B cell (primary cell): Measurements from ENCODE around the gene WFDC2. TPM values are rescaled to one million over a fixed set of nuclear protein-coding genes. Genes with fewer than 3 reads are reported as not detected.

ENCODE experiments used
- ATAC-seq: fragments of 200-7000 bp; cut with Tn5 transposase; one replicate; pipeline ENCODE4 v1.10.0; 2021; ENCODE audit warnings: low read depth, mild to moderate bottlenecking, moderate number of reproducible peaks, moderate library complexity
- CTCF ChIA-PET: fragments of 350-600 bp; sonication (Branson Sonifier 250); formaldehyde crosslinking; loops from one replicate; lab custom pipeline; 2021; ENCODE audit warnings: antibody characterized with exemption, inconsistent platforms; lab: Charles Lee
- POLR2A ChIA-PET: fragments of 350-600 bp; sonication (Branson Sonifier 250); formaldehyde crosslinking; loops from one replicate; lab custom pipeline; 2021; ENCODE audit warnings: antibody characterized with exemption; lab: Charles Lee
- DNase-seq: peaks from one replicate; pipeline ENCODE4 v3.0.0; 2013
- H2AFZ ChIP-seq: 2 replicates; pipeline ENCODE4 v1.6.1; 2012; ENCODE audit warnings: mild to moderate bottlenecking, low read depth, low read length; ENCODE audit not compliant: insufficient read depth, poor library complexity, severe bottlenecking
- H3K27ac ChIP-seq, 2 donors: 1 replicate in 1 of 2; 2 replicates in 1 of 2; pipeline ENCODE4 v1.5.1; 2012 to 2013; ENCODE audit warnings: low read length in 2 of 2, mild to moderate bottlenecking in 2 of 2, moderate library complexity in 1 of 2
- H3K27me3 ChIP-seq, 4 experiments: fragments of 200-600 bp in 1 of 4; sonication (generic) in 1 of 4; replicated peaks in 1 of 4; 1 replicate in 2 of 4; 2 replicates in 2 of 4; pipeline versions ENCODE4 v1.6.1 to v1.7.0; 2013 to 2016; ENCODE audit warnings: low read length in 3 of 4, mild to moderate bottlenecking in 2 of 4, mixed read lengths in 1 of 4, moderate library complexity in 1 of 4; ENCODE audit not compliant: insufficient read depth in 4 of 4, control insufficient read depth in 3 of 4; ENCODE audit errors: control extremely low read depth in 1 of 4
- H3K36me3 ChIP-seq, 2 experiments: replicated peaks in 1 of 2; 1 replicate in 1 of 2; 2 replicates in 1 of 2; pipeline versions ENCODE4 v1.6.1 to v1.7.1; 2013; ENCODE audit warnings: low read length in 1 of 2; ENCODE audit not compliant: insufficient read depth in 2 of 2, control insufficient read depth in 1 of 2; ENCODE audit errors: control extremely low read depth in 1 of 2, extremely low read depth in 1 of 2
- H3K4me1 ChIP-seq, 2 donors: fragments of 200-600 bp in 1 of 2; sonication (generic) in 1 of 2; 1 replicate in 1 of 2; 2 replicates in 1 of 2; pipeline versions ENCODE4 v1.5.1 to v1.6.1; 2013 to 2017; ENCODE audit warnings: low read length in 2 of 2; ENCODE audit not compliant: control insufficient read depth in 2 of 2, insufficient read depth in 2 of 2
- H3K4me2 ChIP-seq: replicated peaks from 2 replicates; pipeline ENCODE3; 2012; ENCODE audit warnings: mild to moderate bottlenecking, low read depth, low read length; ENCODE audit not compliant: poor library complexity, severe bottlenecking
- H3K4me3 ChIP-seq, 5 experiments: fragments of 200-600 bp in 1 of 5; sonication (generic) in 1 of 5; 1 replicate in 3 of 5; 2 replicates in 2 of 5; pipeline versions ENCODE4 v1.5.1 to v1.7.0; 2011 to 2016; ENCODE audit warnings: low read length in 4 of 5, mild to moderate bottlenecking in 4 of 5, low read depth in 2 of 5, control low read depth in 1 of 5, moderate library complexity in 1 of 5; ENCODE audit not compliant: insufficient read depth in 1 of 5; ENCODE audit errors: control extremely low read depth in 1 of 5, extremely low read depth in 1 of 5
- H3K79me2 ChIP-seq: fragments of 200-600 bp; sonication (generic); one replicate; pipeline ENCODE4 v1.6.0; 2016; ENCODE audit warnings: low read length; ENCODE audit not compliant: control insufficient read depth, insufficient read depth
- H3K9ac ChIP-seq: fragments of 200-600 bp; sonication (generic); 2 replicates; pipeline ENCODE4 v1.6.1; 2017; ENCODE audit warnings: mild to moderate bottlenecking, low read length, moderate library complexity
- H3K9me3 ChIP-seq, 3 donors: one replicate each; pipeline versions ENCODE4 v1.6.1 to v1.7.1; 2013; ENCODE audit warnings: low read length in 2 of 3; ENCODE audit not compliant: control insufficient read depth in 2 of 3, insufficient read depth in 1 of 3; ENCODE audit errors: control extremely low read depth in 1 of 3
- H4K20me1 ChIP-seq: 2 replicates; pipeline ENCODE4 v1.6.0; 2012; ENCODE audit warnings: mild to moderate bottlenecking, low read length; ENCODE audit not compliant: insufficient read depth, control insufficient read depth, poor library complexity, severe bottlenecking
- H3K27ac Mint-ChIP-seq: one replicate; pipeline ENCODE4 v1.8.0; 2021; ENCODE audit warnings: mixed read lengths
- H3K27me3 Mint-ChIP-seq: one replicate; pipeline ENCODE4 v1.8.0; 2021; ENCODE audit warnings: mixed read lengths
- H3K4me1 Mint-ChIP-seq: one replicate; pipeline ENCODE4 v1.8.0; 2021; ENCODE audit warnings: mixed read lengths
- H3K4me3 Mint-ChIP-seq: one replicate; pipeline ENCODE4 v1.8.0; 2021; ENCODE audit warnings: mixed read lengths
- H3K9me3 Mint-ChIP-seq: one replicate; pipeline ENCODE4 v1.8.0; 2022; ENCODE audit warnings: mixed read lengths; ENCODE audit not compliant: insufficient read depth
- CTCF ChIP-seq: fragments of 200-600 bp; IDR thresholded peaks from one replicate; pipeline ENCODE4 v1.8.0; 2022; ENCODE audit warnings: antibody characterized with exemption, mild to moderate bottlenecking
- EZH2 ChIP-seq: IDR thresholded peaks from 2 replicates; pipeline ENCODE4 v1.6.1; 2012; ENCODE audit warnings: borderline replicate concordance, low read depth, mild to moderate bottlenecking, moderate library complexity, low read length; ENCODE audit not compliant: insufficient read depth, poor library complexity, severe bottlenecking
- WGBS: methylation state at CpG from one replicate; pipeline ENCODE4 v1.1.5; 2013; ENCODE audit warnings: missing lambda C conversion rate; ENCODE audit not compliant: insufficient coverage; 5-methylcytosine and 5-hydroxymethylcytosine counted together
- intact Hi-C: fragments of 100-400 bp; cut with micrococcal nuclease; formaldehyde crosslinking; loops from one replicate; pipeline ENCODE4 v1.10.0; 2022
- polyA plus RNA-seq: library from polyadenylated mRNA; depleted of rRNA; stranded (reverse); fragments of >200 nt; gene quantifications from 2 replicates; pipeline ENCODE4 v1.2.3, GENCODE V29; 2012
- total RNA-seq, 2 donors: library from RNA; stranded (reverse); fragments of 120-200 nt in 1 of 2; gene quantifications; 1 replicate in 1 of 2; 2 replicates in 1 of 2; pipeline versions ENCODE4 v1.2.3 to v1.2.4, GENCODE V29; 2013 to 2022

WFDC2 gene
- total and polyA plus RNA-seq, 2 donors (not counting 1 experiment from before 2014, with no cell fraction given) = 0.81 TPM; not detected in 1

GRCh38 chr20:45508068-45508886 is 38.7 kb downstream of the WFDC2 start:
- Mint-ChIP-seq H3K27me3 (peaks cover 39% of the 10 kb centered on the region), H3K4me1 (peaks cover 13% of the 10 kb centered on the region), H3K4me3 (no peak overlapping the region), H3K27ac (no peak overlapping the region), H3K9me3 (no peaks in the 10 kb centered on the region)
- Histone ChIP-seq H3K9ac (no peak overlapping the region), H4K20me1 (no peaks in the 10 kb centered on the region), H3K79me2 (no peaks in the 10 kb centered on the region), H3K4me1 (no peaks in the 10 kb centered on the region), H3K4me3 (no peak overlapping the region), H3K9me3 (no peaks in the 10 kb centered on the region), H3K27me3 (peaks cover 0 to 18% (median 6%) of the 10 kb centered on the region in 4 experiments), H2AFZ (no peak overlapping the region), H3K4me2 (no peak overlapping the region), H3K27ac (no peak overlapping the region), H3K36me3 (no peaks in the 10 kb centered on the region)
- ChIA-PET CTCF (no interaction called here), POLR2A (no interaction called here)
- WGBS = 78% methylated on average over 5 of the region's 7 CpGs
- TF ChIP-seq CTCF (no peak), EZH2 (no peak)
- intact Hi-C loops = no loop called here
- ATAC-seq (no peak), DNase-seq (no peak)

- CTCF ChIA-PET = no interaction called here
- no peaks in the 10 kb centered on the region for H3K4me1 ChIP-seq
- H3K27ac ChIP-seq = no peak overlapping the region
- Mint-ChIP-seq H3K9me3 (no peaks in the 10 kb centered on the region), H3K27ac (no peak overlapping the region), H3K27me3 (peaks cover 37% of the 10 kb centered on the region), H3K4me3 (no peak overlapping the region), H3K4me1 (peaks cover 13% of the 10 kb centered on the region)
- no peak for DNase-seq
- no peak overlapping the region for H2AFZ ChIP-seq
- no peak for ATAC-seq
- H3K4me3 ChIP-seq = no peak overlapping the region
- no peaks in the 10 kb centered on the region for H3K79me2 ChIP-seq
- WGBS = 96% methylated on average over 4 of the region's 4 CpGs
- intact Hi-C loops = no loop called here
- H3K9ac ChIP-seq = no peak overlapping the region
- TF ChIP-seq EZH2 = no peak
- H4K20me1 ChIP-seq = no peaks in the 10 kb centered on the region
- no peaks in the 10 kb centered on the region for H3K9me3 ChIP-seq
- POLR2A ChIA-PET = no interaction called here
- peaks cover 0 to 19% (median 6%) of the 10 kb centered on the region in 4 experiments for H3K27me3 ChIP-seq
- H3K4me2 ChIP-seq = no peak overlapping the region
- H3K36me3 ChIP-seq = no peaks in the 10 kb centered on the region
These were observed 39.5 kb downstream of the WFDC2 start for GRCh38 chr20:45509091-45509490.
